Mammary epithelial cell (primary cell): ENCODE results near the gene KCNA10.

Experiments used
- EZH2 ChIP-seq: IDR thresholded peaks from 2 replicates; pipeline ENCODE4 v1.6.1; 2012; ENCODE audit warnings: low read length, inconsistent platforms, borderline replicate concordance
- TF ChIP-seq, protein P1 (sequence below), 2 donors: IDR thresholded peaks in 1 of 2; conservative IDR thresholded peaks in 1 of 2; 2 replicates each; pipeline ENCODE4 v1.5.1; 2011 to 2012; ENCODE audit warnings: inconsistent platforms in 2 of 2, low read length in 2 of 2, mild to moderate bottlenecking in 2 of 2, control low read depth in 1 of 2, low read depth in 1 of 2; ENCODE audit not compliant: insufficient read depth in 1 of 2; ENCODE audit errors: extremely low read depth in 1 of 2

DNA sequence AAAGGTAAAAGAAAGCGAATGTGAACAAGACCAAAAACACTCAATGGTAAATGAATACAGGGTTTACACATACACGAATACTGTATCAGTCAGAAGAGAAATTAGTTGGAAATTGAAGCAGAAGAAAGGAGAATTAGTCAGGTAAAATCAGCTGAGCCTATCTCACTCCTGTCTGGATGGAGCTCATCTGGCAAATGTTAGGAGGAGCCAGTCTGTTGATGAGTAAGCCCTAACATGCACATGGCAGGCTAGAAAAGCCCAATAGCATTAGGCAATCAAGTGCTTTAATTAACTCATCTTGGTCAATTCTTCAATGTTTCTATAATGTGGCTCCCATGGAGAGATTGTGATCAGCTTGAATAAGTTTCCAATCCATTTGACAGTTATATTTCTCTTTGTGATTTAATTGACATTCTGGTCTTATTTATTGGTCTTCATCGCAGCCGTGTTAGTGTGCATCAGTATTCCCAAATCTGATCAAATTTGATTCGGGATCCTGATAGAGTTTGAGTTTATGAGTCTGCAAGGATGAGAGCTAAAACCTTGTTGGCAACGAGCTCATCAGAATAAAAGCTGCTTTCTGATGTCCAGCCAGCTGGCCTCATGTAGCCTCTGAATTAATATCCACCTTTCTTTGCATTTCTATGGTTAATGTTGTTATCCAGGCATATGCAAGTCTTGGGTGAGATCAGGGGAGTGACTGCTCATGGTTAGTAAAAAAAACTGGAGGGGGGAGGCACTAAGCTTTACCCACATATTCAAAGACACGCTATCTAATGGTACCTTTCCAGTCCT, 22.1 kb upstream of the KCNA10 start:
- TF ChIP-seq, protein P1, sequence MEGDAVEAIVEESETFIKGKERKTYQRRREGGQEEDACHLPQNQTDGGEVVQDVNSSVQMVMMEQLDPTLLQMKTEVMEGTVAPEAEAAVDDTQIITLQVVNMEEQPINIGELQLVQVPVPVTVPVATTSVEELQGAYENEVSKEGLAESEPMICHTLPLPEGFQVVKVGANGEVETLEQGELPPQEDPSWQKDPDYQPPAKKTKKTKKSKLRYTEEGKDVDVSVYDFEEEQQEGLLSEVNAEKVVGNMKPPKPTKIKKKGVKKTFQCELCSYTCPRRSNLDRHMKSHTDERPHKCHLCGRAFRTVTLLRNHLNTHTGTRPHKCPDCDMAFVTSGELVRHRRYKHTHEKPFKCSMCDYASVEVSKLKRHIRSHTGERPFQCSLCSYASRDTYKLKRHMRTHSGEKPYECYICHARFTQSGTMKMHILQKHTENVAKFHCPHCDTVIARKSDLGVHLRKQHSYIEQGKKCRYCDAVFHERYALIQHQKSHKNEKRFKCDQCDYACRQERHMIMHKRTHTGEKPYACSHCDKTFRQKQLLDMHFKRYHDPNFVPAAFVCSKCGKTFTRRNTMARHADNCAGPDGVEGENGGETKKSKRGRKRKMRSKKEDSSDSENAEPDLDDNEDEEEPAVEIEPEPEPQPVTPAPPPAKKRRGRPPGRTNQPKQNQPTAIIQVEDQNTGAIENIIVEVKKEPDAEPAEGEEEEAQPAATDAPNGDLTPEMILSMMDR (conservative IDR thresholded peaks at IDR 0.05 in 1 of 2, IDR thresholded peaks at IDR 0.05 in 1 of 2; ENCODE audit: extremely low read depth in 1 of 2, insufficient read depth in 1 of 2, low read depth in 1 of 2, low read length in 2 of 2) = no peak
- TF ChIP-seq EZH2 = no peak
